Spleen (tissue), 11 donors: ENCODE measurements around the gene DLG2. TPM values are rescaled to one million over a fixed set of nuclear protein-coding genes. Genes with fewer than 3 reads are reported as not detected.

Source experiments
- DNase-seq: peaks from one replicate; pipeline ENCODE4 v3.0.0-alpha.2; 2020
- H3K27ac ChIP-seq, 8 donors: fragments of 200-600 bp; sonication (generic) in 7 of 8; 1 replicate in 4 of 8; 2 replicates in 4 of 8; pipeline versions ENCODE4 v1.5.0 to v1.8.0; 2016 to 2021; ENCODE audit warnings: inconsistent platforms in 4 of 8, mild to moderate bottlenecking in 4 of 8, moderate library complexity in 1 of 8
- H3K27me3 ChIP-seq, 7 donors: fragments of 200-600 bp; sonication (generic) in 6 of 7; replicated peaks in 1 of 7; 1 replicate in 4 of 7; 2 replicates in 3 of 7; pipeline versions ENCODE4 v1.5.0 to v1.8.0; 2016 to 2021; ENCODE audit warnings: inconsistent platforms in 3 of 7, mild to moderate bottlenecking in 1 of 7
- H3K36me3 ChIP-seq, 6 donors: fragments of 200-600 bp; sonication (generic) in 5 of 6; 1 replicate in 4 of 6; 2 replicates in 2 of 6; pipeline versions ENCODE4 v1.5.0 to v1.8.0; 2016 to 2021; ENCODE audit warnings: inconsistent platforms in 2 of 6
- H3K4me1 ChIP-seq, 6 donors: fragments of 200-600 bp; sonication (generic) in 5 of 6; 1 replicate in 3 of 6; 2 replicates in 3 of 6; pipeline versions ENCODE4 v1.5.0 to v1.8.0; 2016 to 2021; ENCODE audit warnings: inconsistent platforms in 3 of 6
- H3K4me3 ChIP-seq, 8 donors: fragments of 200-600 bp; sonication (generic) in 7 of 8; 1 replicate in 4 of 8; 2 replicates in 4 of 8; pipeline versions ENCODE4 v1.5.0 to v1.8.0; 2016 to 2021; ENCODE audit warnings: inconsistent platforms in 4 of 8, mild to moderate bottlenecking in 4 of 8, moderate library complexity in 2 of 8
- H3K9me3 ChIP-seq, 8 donors: fragments of 200-600 bp; sonication (generic) in 7 of 8; 1 replicate in 4 of 8; 2 replicates in 4 of 8; pipeline versions ENCODE4 v1.5.0 to v1.8.0; 2016 to 2021; ENCODE audit warnings: inconsistent platforms in 4 of 8
- CTCF ChIP-seq, 11 experiments: fragments of 200-600 bp in 7 of 11; fragments of 450-650 bp in 4 of 11; sonication (generic) in 4 of 11; IDR thresholded peaks in 8 of 11; conservative IDR thresholded peaks in 3 of 11; 1 replicate in 7 of 11; 2 replicates in 4 of 11; pipeline versions ENCODE4 v1.4.0 to v1.8.0; 2016 to 2021; ENCODE audit warnings: antibody characterized with exemption in 11 of 11, inconsistent platforms in 4 of 11, mild to moderate bottlenecking in 1 of 11
- POLR2A ChIP-seq, 3 donors: fragments of 450-650 bp; IDR thresholded peaks; one replicate each; pipeline ENCODE4 v1.5.1; 2017; ENCODE audit warnings: antibody characterized with exemption in 3 of 3, mild to moderate bottlenecking in 1 of 3
- POLR2AphosphoS5 ChIP-seq, 3 donors: sonication (generic); formaldehyde crosslinking; IDR thresholded peaks; one replicate each; pipeline ENCODE4 v1.5.1; 2017; ENCODE audit warnings: antibody characterized with exemption in 3 of 3
- WGBS, 5 donors: extraction: QIAGEN DNeasy Blood & Tissue Kit in 3 of 5; methylation state at CpG; one replicate each; pipeline versions ENCODE4 v1.1.5 to v1.1.7; 2013 to 2018; 5-methylcytosine and 5-hydroxymethylcytosine counted together
- intact Hi-C: fragments of 100-400 bp; cut with DNase I; formaldehyde crosslinking; loops from one replicate; pipeline ENCODE4 v1.15.0; 2023; ENCODE audit warnings: low total_unique reads
- polyA plus RNA-seq, 3 donors: library from polyadenylated mRNA; stranded (reverse); fragments of 200-250 nt; gene quantifications; one replicate each; pipeline ENCODE4 v1.2.1, GENCODE V29; 2013
- total RNA-seq, 7 donors: library from RNA; depleted of rRNA in 3 of 7; stranded (reverse); fragments of >200 nt in 3 of 7; fragmentation: NEBNext Ultra II Directional in 4 of 7; extraction: Animal tissue kit (Norgen Biotek cat#: 25700) in 4 of 7; gene quantifications; one replicate each; pipeline versions ENCODE4 v1.1.0 to v1.2.1, GENCODE V29; 2016 to 2021
- donor health status: healthy with polysubstance abuse.
- donor health status: DM: no; HTN: no; CAD: no; lungs with moderate emphysema.
- donor health status: DM: no; HTN: no; CAD: no.
- donor health status: Bipolar disorder and iron deficiency.
- donor health status: healthy.
- donor health status: DM: no; HTN: no; CAD: no.
- donor health status: DM: yes; HTN: yes; CAD: no.

DLG2 gene
- total and polyA plus RNA-seq, 10 donors, result 0.43 to 12.7 (median 7.9) TPM

DNA sequence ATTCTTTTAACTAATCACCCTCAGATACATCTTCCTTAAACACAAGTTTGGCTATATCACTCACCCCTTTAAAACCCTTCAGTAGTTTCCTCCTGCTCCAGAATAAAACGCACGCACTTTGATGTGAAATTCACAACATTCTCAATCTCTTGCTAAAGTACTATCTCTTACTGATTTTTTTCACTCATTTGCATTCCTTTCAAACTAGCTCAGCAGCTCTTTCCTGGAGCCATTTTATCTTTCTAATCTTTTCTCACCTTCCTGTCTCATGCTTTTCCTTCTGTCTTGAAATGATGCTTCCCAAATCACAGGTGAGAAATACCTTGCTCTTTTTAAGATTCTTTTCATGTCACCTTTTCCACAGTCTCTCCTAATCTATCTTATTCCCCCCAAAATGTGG lies 1074.4 kb downstream of the DLG2 start:
- no peaks in the 10 kb centered on the region for H3K9me3 ChIP-seq
- no peak for DNase-seq
- WGBS, 5 donors, result 76 to 90% (median 78%) methylated on average over 2 of the region's 2 CpGs
- H3K27me3 ChIP-seq, result no peaks in the 10 kb centered on the region
- TF ChIP-seq CTCF (IDR thresholded peaks at IDR 0.05 in 8 of 11, conservative IDR thresholded peaks at IDR 0.05 in 3 of 11), result no peak
- TF ChIP-seq POLR2A (IDR thresholded peaks at IDR 0.05), result no peak
- TF ChIP-seq POLR2AphosphoS5 (IDR thresholded peaks at IDR 0.05), result no peak
- peaks cover 0 to 10% (median 2%) of the 10 kb centered on the region in 6 donors for H3K4me1 ChIP-seq
- no peaks in the 10 kb centered on the region for H3K36me3 ChIP-seq
- no peak overlapping the region for H3K27ac ChIP-seq
- H3K4me3 ChIP-seq, result no peak overlapping the region
- intact Hi-C loops, result loop anchor here (10.0 kb wide), 1 partner anchor 1042 kb away; no protein-coding TSS in a partner anchor

DNA sequence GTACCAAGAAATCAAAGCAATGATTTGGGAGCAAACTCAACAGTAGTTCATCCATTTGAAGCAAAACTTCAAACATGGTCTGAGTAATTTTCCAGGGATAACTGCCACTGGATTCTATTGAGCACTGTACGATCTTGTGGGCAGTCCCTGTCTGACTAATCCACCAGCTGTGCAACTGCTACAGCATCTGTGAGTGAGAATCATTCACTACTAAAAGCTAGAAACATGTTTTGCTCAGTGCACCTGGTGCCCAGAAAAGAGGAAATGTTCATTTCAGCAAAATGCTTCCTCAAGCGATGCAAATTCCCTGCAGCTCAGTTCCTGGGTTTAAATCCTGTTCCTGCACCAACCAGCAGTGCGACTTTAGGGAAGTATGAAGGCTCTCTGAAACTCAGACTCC lies 1077.9 kb downstream of the DLG2 start:
- Histone ChIP-seq H3K9me3 (no peaks in the 10 kb centered on the region), H3K36me3 (no peaks in the 10 kb centered on the region), H3K4me1 (peaks cover 0 to 10% (median 2%) of the 10 kb centered on the region in 6 donors), H3K27ac (no peak overlapping the region), H3K4me3 (no peak overlapping the region), H3K27me3 (no peaks in the 10 kb centered on the region)
- TF ChIP-seq POLR2A (IDR thresholded peaks at IDR 0.05) (no peak), POLR2AphosphoS5 (IDR thresholded peaks at IDR 0.05) (no peak), CTCF (IDR thresholded peaks at IDR 0.05 in 8 of 11, conservative IDR thresholded peaks at IDR 0.05 in 3 of 11) (no peak)
- no peak for DNase-seq
- WGBS, 5 donors, result 19 to 33% (median 25%) methylated on average over 3 of the region's 3 CpGs
- intact Hi-C loops, result no loop called here

DNA sequence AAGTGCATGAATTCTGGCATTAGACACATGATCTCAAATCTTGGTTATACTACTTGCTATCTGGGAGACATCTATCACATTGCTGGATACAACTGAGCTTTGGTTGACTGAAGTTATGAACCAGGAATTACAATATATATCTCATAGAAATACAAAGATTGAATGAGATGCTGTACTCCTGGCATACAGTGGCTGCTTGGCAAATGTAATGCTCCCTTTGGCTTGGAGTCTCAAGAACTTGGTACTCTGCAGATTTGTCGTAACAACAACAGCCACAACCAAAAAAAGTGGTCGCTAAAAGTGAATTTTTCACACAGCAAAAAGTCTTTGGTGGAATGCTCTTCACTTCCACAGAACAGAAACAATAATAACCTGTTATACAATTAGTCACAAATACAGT lies 1082.6 kb downstream of the DLG2 start:
- peaks cover 0 to 8% (median 1%) of the 10 kb centered on the region in 6 donors for H3K4me1 ChIP-seq
- H3K27me3 ChIP-seq, result no peaks in the 10 kb centered on the region
- no peaks in the 10 kb centered on the region for H3K36me3 ChIP-seq
- no peak for DNase-seq
- H3K4me3 ChIP-seq, result no peak overlapping the region
- TF ChIP-seq POLR2AphosphoS5 (IDR thresholded peaks at IDR 0.05), result no peak
- no peak for TF ChIP-seq CTCF (IDR thresholded peaks at IDR 0.05 in 8 of 11, conservative IDR thresholded peaks at IDR 0.05 in 3 of 11)
- no peak for TF ChIP-seq POLR2A (IDR thresholded peaks at IDR 0.05)
- peaks cover 0 to 5% (median 0%) of the 10 kb centered on the region in 8 donors for H3K9me3 ChIP-seq
- no peak overlapping the region for H3K27ac ChIP-seq
- intact Hi-C loops, result no loop called here
- WGBS, 5 donors, result 85 to 97% (median 88%) methylated on average over 2 of the region's 2 CpGs

- intact Hi-C loops, result no loop called here
- TF ChIP-seq POLR2AphosphoS5 (IDR thresholded peaks at IDR 0.05), result no peak
- TF ChIP-seq POLR2A (IDR thresholded peaks at IDR 0.05), result no peak
- 57 to 73% (median 67%) methylated on average over 5 of the region's 5 CpGs for WGBS, 5 donors
Measured at GRCh38 chr11:84543367-84544159, 1083.6 kb downstream of the DLG2 start.

More at GRCh38 chr11:84543367-84544159, 1083.6 kb downstream of the DLG2 start:
- no peaks in the 10 kb centered on the region for H3K36me3 ChIP-seq
- no peaks in the 10 kb centered on the region for H3K27me3 ChIP-seq
- DNase-seq, result no peak
- no peak overlapping the region for H3K27ac ChIP-seq
- peaks cover 0 to 8% (median 0%) of the 10 kb centered on the region in 8 donors for H3K9me3 ChIP-seq
- no peaks in the 10 kb centered on the region for H3K4me1 ChIP-seq
- no peak overlapping the region for H3K4me3 ChIP-seq
